NCI-H2227 (cell line): ENCODE measurements around the gene DSTN.

Experiments used
- DNase-seq: peaks from one replicate; lab custom pipeline; 2025; ENCODE audit not compliant: unreplicated experiment; lab: John Stamatoyannopoulos, UW

DSTN gene

GRCh38 chr20:17622851-17623508 is 53.1 kb downstream of the DSTN start:
- DNase-seq, result no peak

- DNase-seq, result no peak
Observed at GRCh38 chr20:17624070-17624469, 54.2 kb downstream of the DSTN start.

GRCh38 chr20:17624551-17625245 is 54.8 kb downstream of the DSTN start:
- no peak for DNase-seq

GRCh38 chr20:17625246-17626051 is 55.6 kb downstream of the DSTN start:
- no peak for DNase-seq

- DNase-seq, result no peak
Observed at GRCh38 chr20:17626217-17627007, 56.5 kb downstream of the DSTN start.

GRCh38 chr20:17627101-17627955 is 57.5 kb downstream of the DSTN start:
- DNase-seq, result no peak

- DNase-seq, result no peak
Observed at GRCh38 chr20:17628101-17628841, 58.4 kb downstream of the DSTN start.

- no peak for DNase-seq
Observed at GRCh38 chr20:17629025-17629424, 59.1 kb downstream of the DSTN start.

- DNase-seq, result no peak
Observed at GRCh38 chr20:17629678-17630089, 59.8 kb downstream of the DSTN start.

- no peak for DNase-seq
Observed at GRCh38 chr20:17630151-17630805, 60.4 kb downstream of the DSTN start.

- DNase-seq, result no peak
Observed at GRCh38 chr20:17630806-17631195, 60.9 kb downstream of the DSTN start.

GRCh38 chr20:17631576-17632319 is 61.9 kb downstream of the DSTN start:
- no peak for DNase-seq

- DNase-seq, result no peak
Observed at GRCh38 chr20:17633221-17633849, 63.5 kb downstream of the DSTN start.

GRCh38 chr20:17633850-17634500 is 64.1 kb downstream of the DSTN start:
- no peak for DNase-seq

GRCh38 chr20:17634661-17635331 is 64.9 kb downstream of the DSTN start:
- DNase-seq, result no peak

- no peak for DNase-seq
Observed at GRCh38 chr20:17635332-17636244, 65.7 kb downstream of the DSTN start.
